Activated CD4-positive, alpha-beta T cell treated with anti-CD3 and anti-CD28 coated beads for 36 hours (primary cell): Measurements from ENCODE around the gene ENG. TPM values are rescaled to one million over a fixed set of nuclear protein-coding genes. Genes with fewer than 3 reads are reported as not detected.

Experiments used
- ATAC-seq: fragments of 200-7000 bp; cut with Tn5 transposase; one replicate; pipeline ENCODE4 v1.10.0; 2021; ENCODE audit warnings: mild to moderate bottlenecking, moderate library complexity
- CTCF ChIA-PET: fragments of 350-600 bp; sonication (Branson Sonifier 250); formaldehyde crosslinking; loops from one replicate; lab custom pipeline; 2021; ENCODE audit warnings: antibody characterized with exemption; lab: Charles Lee
- POLR2A ChIA-PET: fragments of 350-600 bp; sonication (Branson Sonifier 250); formaldehyde crosslinking; loops from one replicate; lab custom pipeline; 2021; ENCODE audit warnings: antibody characterized with exemption, inconsistent platforms; lab: Charles Lee
- DNase-seq: peaks from one replicate; pipeline ENCODE4 v3.0.0-alpha.2; 2020
- H3K27ac Mint-ChIP-seq: one replicate; pipeline ENCODE4 v1.8.0; 2021; ENCODE audit warnings: mixed read lengths
- H3K27me3 Mint-ChIP-seq: one replicate; pipeline ENCODE4 v1.8.0; 2021; ENCODE audit warnings: mixed read lengths
- H3K36me3 Mint-ChIP-seq: one replicate; pipeline ENCODE4 v1.8.0; 2021; ENCODE audit warnings: low read depth, mixed read lengths
- H3K4me1 Mint-ChIP-seq: one replicate; pipeline ENCODE4 v1.8.0; 2021; ENCODE audit warnings: mixed read lengths
- H3K4me3 Mint-ChIP-seq: one replicate; pipeline ENCODE4 v1.8.0; 2021; ENCODE audit warnings: mild to moderate bottlenecking, moderate library complexity, mixed read lengths
- H3K9me3 Mint-ChIP-seq: one replicate; pipeline ENCODE4 v1.8.0; 2021; ENCODE audit warnings: low read depth, mixed read lengths
- intact Hi-C, 2 experiments: fragments of 100-400 bp; cut with DNase I in 1 of 2; cut with micrococcal nuclease in 1 of 2; formaldehyde crosslinking; loops; one replicate each; pipeline versions ENCODE4 v1.14.2 to v1.15.1; 2022 to 2024; cut with DNase I, micrococcal nuclease
- total RNA-seq, 2 experiments: library from RNA; stranded (reverse); gene quantifications; one replicate each; pipeline ENCODE4 v1.2.3, GENCODE V29; 2021

Gene ENG
- total RNA-seq, 2 experiments from 2014 or later: 13.9 to 15.2 TPM

DNA sequence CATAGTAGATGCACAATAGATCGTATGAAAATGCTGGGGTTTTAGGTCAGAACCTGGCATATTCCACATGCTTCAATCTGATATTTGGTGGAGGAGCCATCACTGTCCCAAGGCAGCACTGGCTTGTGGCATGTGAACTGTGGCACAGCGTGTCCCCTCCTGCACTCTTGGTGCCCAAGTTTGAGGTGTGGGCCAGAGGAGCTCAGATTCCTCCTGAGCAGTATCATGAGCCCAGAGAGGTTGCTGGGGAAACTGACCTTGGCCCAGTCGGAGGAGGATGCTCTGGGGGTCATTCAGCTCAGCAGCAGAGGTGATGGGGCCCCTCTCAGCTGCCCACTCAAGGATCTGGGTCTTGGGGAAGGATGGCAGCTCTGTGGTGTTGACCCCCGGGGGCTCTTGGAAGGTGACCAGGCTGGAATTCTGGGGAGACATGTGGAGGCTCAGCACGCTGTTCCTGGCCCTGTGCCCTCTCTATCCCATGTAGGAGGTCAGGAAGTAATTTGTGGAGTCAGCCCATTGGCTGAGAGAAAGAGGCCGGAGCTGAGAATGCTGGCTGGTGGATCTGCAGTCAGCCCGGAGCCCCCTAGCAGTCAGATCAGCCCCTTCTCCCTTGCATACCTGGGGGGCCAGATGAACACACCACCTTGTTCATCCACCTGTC, 28.1 kb downstream of the ENG start:
- Mint-ChIP-seq H3K4me3 (no peak overlapping the region), H3K36me3 (peaks cover 3% of the 10 kb centered on the region), H3K27ac (no peak overlapping the region), H3K27me3 (no peaks in the 10 kb centered on the region), H3K4me1 (no peaks in the 10 kb centered on the region), H3K9me3 (no peaks in the 10 kb centered on the region)
- intact Hi-C loops: no loop called here
- CTCF ChIA-PET: interaction anchor here (1.0 kb wide), 1 partner anchor 58 kb away, joined by 4 read pairs; no protein-coding TSS in a partner anchor
- DNase-seq: no peak
- no peak for ATAC-seq
- POLR2A ChIA-PET: interaction anchor here (0.7 kb wide), 1 partner anchor 14 kb away, joined by 4 read pairs; no protein-coding TSS in a partner anchor

DNA sequence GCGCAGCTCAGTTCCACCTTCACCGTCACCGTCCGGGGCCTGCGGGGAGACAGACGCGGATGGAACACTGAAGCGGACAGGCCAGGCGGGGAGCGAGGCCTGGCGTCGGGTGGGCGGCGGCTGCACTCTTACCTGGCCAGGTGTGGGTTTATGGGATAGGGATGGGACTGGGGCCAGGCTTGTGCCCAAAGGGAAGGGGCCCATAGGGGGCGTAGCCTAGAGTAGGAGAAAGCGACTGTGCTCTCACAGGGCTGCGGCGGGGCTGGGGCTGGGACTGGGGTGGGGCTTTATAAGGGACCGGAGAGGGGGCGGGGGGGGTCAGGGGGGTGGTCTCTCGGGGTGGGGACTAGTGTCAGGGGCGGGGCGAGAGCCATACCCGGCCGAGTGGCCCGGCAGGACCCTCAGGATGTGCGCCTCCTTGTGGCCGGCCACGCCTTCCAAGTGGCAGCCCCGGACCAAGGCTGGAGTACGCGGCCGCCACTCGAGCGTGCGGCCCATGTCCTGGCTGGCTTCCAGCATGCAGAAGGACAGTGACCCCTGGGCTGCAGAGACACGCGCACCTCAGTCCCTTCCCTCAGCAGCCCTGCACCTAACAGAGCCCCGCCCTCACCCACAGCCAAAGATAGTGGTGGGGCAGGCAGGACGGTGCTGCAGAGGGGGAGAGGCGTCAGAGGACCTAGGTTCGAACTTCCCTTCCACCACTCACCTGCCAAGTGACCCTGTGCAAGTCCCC, 29.0 kb downstream of the ENG start:
- no peak for ATAC-seq
- Mint-ChIP-seq H3K27me3 (no peaks in the 10 kb centered on the region), H3K36me3 (peaks cover 5% of the 10 kb centered on the region), H3K9me3 (no peaks in the 10 kb centered on the region), H3K27ac (no peak overlapping the region), H3K4me1 (no peaks in the 10 kb centered on the region), H3K4me3 (no peak overlapping the region)
- POLR2A ChIA-PET: interaction anchor here (0.5 to 1.1 kb wide), 2 partner anchors 13 to 192 kb away, joined by 4 to 5 read pairs; no protein-coding TSS in a partner anchor
- intact Hi-C loops: no loop called here
- CTCF ChIA-PET: interaction anchor here (1.5 kb wide), 1 partner anchor 96 kb away, joined by 4 read pairs; no protein-coding TSS in a partner anchor
- DNase-seq: no peak

DNA sequence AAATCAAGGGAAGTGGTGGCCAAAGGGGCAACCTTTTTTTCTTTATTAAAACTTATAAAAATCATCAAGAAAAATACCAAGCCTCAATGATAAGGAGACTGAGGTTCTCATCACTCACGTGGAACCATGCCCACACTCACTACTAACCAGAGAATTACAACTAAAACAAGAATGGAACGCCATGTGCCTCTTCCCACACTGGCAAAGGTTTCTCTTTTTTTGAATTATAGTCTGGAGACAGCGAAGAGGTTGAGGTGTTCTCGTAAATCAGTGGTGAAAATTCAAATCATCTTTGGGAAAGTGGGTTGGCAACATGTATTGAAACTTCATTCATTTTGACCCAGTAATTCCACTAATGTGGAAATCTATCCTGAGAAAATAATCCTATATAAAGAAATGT, 32.4 kb downstream of the ENG start:
- ATAC-seq: no peak
- Mint-ChIP-seq H3K27ac (no peak overlapping the region), H3K36me3 (peaks cover 18% of the 10 kb centered on the region), H3K4me1 (no peaks in the 10 kb centered on the region), H3K9me3 (no peaks in the 10 kb centered on the region), H3K27me3 (no peaks in the 10 kb centered on the region), H3K4me3 (no peak overlapping the region)
- no peak for DNase-seq
- CTCF ChIA-PET: no interaction called here
- intact Hi-C loops: no loop called here
- POLR2A ChIA-PET: no interaction called here

DNA sequence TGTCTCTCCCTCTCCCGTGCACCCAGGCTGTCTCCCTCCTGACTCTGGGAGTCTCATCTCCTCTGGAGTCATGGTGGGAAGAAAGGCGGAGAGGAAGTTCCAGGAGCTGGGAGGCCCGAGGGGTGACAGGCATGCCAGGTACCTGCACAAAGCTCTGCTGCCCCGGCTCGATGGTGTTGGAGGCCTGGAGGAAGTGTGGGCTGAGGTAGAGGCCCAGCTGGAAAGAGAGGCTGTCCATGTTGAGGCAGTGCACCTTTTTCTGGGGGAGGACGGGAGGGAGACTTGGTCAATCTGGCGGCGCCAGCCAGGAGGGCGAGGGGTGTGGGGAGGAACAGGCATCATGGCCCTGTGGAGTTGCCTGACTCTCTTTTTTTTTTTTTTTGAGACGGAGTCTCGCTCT, 35.9 kb downstream of the ENG start:
- DNase-seq: no peak
- intact Hi-C loops: no loop called here
- ChIA-PET CTCF (interaction anchor here (0.7 to 1.1 kb wide), 3 partner anchors 10 to 52 kb away, joined by 3 to 4 read pairs (median 3); no protein-coding TSS in a partner anchor), POLR2A (no interaction called here)
- ATAC-seq: no peak
- peaks cover 17% of the 10 kb centered on the region for H3K36me3 Mint-ChIP-seq
- no peaks in the 10 kb centered on the region for H3K9me3 Mint-ChIP-seq
- no peak overlapping the region for H3K4me3 Mint-ChIP-seq
- H3K4me1 Mint-ChIP-seq: no peaks in the 10 kb centered on the region
- H3K27ac Mint-ChIP-seq: no peak overlapping the region
- H3K27me3 Mint-ChIP-seq: no peaks in the 10 kb centered on the region

DNA sequence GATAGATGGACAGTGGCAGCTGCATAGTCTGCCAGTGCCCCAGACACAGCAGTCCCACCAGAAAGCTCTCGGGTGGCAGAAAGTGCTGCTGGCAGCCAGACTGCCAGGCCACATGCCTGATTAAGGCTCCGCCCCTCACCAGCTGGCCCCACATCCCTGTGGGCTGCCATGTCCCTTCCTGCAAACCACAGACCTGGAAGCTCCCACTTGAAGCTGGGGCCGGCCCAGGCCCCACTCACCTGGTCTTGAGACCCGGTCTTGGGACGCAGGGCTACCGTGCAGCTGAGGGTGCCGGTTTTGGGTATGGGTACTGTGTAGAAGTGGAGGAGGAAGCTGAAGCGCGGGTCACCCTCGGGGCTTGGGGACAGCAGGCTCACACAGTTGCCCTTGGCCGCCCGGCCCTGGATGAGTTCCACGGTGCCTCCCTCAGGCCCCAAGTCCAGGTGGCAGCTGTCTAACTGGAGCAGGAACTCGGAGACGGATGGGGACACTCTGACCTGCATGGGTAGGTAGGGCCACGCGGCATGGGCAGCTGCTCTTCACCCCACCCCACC, 36.5 kb downstream of the ENG start:
- no peak for ATAC-seq
- Mint-ChIP-seq H3K27ac (no peak overlapping the region), H3K4me1 (no peaks in the 10 kb centered on the region), H3K4me3 (no peak overlapping the region), H3K9me3 (no peaks in the 10 kb centered on the region), H3K27me3 (no peaks in the 10 kb centered on the region), H3K36me3 (peaks cover 21% of the 10 kb centered on the region)
- DNase-seq: no peak
- CTCF ChIA-PET: interaction anchor here (0.7 to 1.1 kb wide), 2 partner anchors 9 to 53 kb away, joined by 3 to 4 read pairs; no protein-coding TSS in a partner anchor
- POLR2A ChIA-PET: no interaction called here
- intact Hi-C loops: no loop called here

DNA sequence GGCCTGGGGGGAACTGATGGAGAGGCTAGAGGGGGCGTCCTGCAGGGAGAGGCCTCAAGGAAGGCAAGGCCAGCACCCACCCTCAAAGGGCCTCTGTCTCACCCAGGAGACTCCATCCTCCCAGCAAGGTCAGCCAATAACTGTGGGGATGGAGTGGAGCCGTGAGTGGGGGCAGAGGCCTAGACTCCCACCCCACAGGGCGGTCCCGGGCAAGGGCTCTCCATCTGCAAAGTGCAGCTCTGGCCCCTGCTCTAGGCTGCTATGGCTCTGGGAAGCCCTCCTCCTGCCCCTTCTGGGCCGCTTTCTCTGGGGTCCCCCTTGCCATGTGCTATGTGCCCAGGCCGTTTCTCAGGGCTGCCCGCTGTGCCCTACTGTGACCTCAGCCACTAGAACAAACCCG, 37.7 kb downstream of the ENG start:
- Mint-ChIP-seq H3K4me1 (no peaks in the 10 kb centered on the region), H3K27ac (no peak overlapping the region), H3K36me3 (peaks cover 28% of the 10 kb centered on the region), H3K27me3 (no peaks in the 10 kb centered on the region), H3K9me3 (no peaks in the 10 kb centered on the region), H3K4me3 (no peak overlapping the region)
- ATAC-seq (no peak), DNase-seq (no peak)
- ChIA-PET CTCF (interaction anchor here (0.6 kb wide), 1 partner anchor 11 kb away, joined by 3 read pairs; no protein-coding TSS in a partner anchor), POLR2A (no interaction called here)
- intact Hi-C loops: no loop called here

DNA sequence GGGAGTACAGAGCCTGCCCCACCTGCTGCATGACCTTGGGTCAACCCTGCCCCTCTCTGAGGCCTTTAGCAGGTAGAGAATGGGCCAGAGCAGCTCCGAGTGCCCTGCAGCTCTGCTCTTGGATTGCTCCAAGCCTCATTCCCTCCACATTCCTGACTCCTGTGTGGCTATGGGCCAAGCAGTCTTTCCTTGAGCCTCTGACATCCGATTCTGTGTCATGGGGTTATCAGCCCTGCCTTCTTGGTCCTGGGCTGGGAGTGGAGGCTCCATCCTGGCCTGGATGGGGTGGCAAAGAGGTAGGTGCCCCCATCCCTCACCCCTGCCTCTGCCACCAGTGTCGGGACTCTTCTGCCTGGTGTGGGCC, 38.1 kb downstream of the ENG start:
- intact Hi-C loops: no loop called here
- H3K27me3 Mint-ChIP-seq: no peaks in the 10 kb centered on the region
- ATAC-seq (no peak), DNase-seq (no peak)
- H3K4me3 Mint-ChIP-seq: no peak overlapping the region
- no peak overlapping the region for H3K27ac Mint-ChIP-seq
- ChIA-PET POLR2A (no interaction called here), CTCF (no interaction called here)
- no peaks in the 10 kb centered on the region for H3K9me3 Mint-ChIP-seq
- no peaks in the 10 kb centered on the region for H3K4me1 Mint-ChIP-seq
- peaks cover 30% of the 10 kb centered on the region for H3K36me3 Mint-ChIP-seq

DNA sequence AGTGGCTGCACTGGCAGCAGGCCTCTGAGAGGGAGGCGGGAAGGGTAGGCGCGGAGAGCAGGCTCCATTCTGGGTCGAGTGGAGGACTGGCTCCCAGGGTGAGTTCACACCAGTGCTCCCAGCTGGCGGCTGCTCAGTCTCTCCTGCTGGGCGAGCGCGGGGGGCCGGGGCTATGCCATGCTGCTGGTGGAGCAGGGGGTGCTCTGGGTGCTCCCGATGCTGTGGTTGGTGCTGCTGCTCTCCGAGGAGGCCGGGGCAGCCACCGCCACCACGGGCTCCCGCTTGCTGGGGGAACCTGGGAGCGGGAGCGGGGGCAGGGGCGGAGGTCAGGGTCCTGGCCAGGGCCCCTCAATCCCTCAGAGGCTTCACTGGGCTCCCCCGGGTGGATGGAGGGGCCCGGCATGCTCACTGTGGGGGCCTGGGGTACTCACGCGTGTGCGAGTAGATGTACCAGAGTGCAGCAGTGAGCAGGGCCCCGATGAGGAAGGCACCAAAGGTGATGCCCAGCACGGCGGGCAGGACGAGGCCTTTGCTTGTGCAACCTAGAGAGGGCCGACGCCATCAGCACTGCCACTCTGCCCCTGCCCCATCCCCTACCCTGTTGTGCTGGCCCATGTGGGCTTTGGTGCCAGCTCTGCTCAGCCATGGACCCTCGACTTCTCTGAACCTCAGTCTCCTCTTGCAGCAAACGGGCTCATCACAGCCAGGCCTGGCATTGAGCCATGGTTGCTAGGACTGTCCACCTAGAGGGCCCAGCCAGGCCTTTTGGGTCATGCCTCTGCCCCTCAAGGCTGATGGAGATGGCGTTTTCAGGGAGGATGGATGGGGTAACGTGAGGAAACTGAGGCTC, 38.7 kb downstream of the ENG start:
- ATAC-seq (no peak), DNase-seq (no peak)
- Mint-ChIP-seq H3K27me3 (no peaks in the 10 kb centered on the region), H3K9me3 (no peaks in the 10 kb centered on the region), H3K4me3 (no peak overlapping the region), H3K4me1 (no peaks in the 10 kb centered on the region), H3K36me3 (peaks cover 29% of the 10 kb centered on the region), H3K27ac (no peak overlapping the region)
- intact Hi-C loops: no loop called here
- ChIA-PET POLR2A (no interaction called here), CTCF (interaction anchor here (0.6 kb wide), 1 partner anchor 167 kb away, joined by 3 read pairs; no protein-coding TSS in a partner anchor)

DNA sequence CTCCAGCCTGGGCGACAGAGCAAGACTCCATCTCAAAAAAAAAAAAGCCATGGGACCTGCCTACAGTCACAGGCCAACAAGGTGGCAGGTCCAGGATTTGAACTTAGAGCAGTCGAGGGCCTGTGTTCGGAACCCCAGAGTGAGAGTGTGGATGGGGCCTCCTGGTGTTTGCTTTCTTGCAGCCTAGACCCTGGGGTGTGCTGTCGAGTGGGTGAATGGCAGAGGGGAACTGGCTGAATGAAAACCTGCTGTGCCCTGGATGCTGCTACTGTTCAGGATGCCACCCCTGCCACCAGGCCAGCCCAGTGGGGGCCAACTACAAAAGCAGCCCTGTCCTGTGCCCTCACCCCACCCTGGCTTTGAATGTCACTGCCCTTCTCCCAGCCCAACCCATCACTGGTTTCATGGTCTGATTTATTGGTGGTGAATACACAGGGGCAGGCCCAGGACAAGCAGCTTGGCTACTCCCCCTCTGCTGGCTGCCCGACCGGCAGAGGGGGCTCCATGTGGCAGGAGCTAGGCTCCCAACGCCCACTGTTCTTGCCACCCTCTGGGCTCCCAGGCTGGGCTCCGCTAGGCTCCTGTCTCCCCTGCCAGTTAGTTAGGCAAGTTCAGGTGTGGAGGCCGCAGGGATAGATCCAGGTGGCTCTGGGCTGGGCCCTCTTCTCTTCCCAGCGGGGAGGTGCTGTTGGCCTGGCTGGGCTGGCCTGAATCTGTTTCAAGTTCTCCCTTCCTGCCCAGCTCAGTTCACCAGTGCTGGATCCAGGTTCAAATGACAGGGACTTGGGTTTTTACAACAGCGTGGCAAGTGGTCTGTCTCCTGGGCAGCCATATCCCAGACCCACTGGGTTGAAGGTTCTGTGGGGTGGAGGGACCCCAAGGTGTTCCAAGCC, 39.6 kb downstream of the ENG start:
- Mint-ChIP-seq H3K4me3 (no peak overlapping the region), H3K9me3 (no peaks in the 10 kb centered on the region), H3K4me1 (no peaks in the 10 kb centered on the region), H3K27me3 (no peaks in the 10 kb centered on the region), H3K36me3 (peaks cover 32% of the 10 kb centered on the region), H3K27ac (no peak overlapping the region)
- POLR2A ChIA-PET: interaction anchor here (0.6 to 0.7 kb wide), 2 partner anchors 242 to 252 kb away, joined by 3 to 8 read pairs; partner anchors contain the start of gene NAIF1
- intact Hi-C loops: no loop called here
- ATAC-seq (no peak), DNase-seq (no peak)
- CTCF ChIA-PET: interaction anchor here (0.6 kb wide), 2 partner anchors 166 to 557 kb away, joined by 3 read pairs; no protein-coding TSS in a partner anchor

DNA sequence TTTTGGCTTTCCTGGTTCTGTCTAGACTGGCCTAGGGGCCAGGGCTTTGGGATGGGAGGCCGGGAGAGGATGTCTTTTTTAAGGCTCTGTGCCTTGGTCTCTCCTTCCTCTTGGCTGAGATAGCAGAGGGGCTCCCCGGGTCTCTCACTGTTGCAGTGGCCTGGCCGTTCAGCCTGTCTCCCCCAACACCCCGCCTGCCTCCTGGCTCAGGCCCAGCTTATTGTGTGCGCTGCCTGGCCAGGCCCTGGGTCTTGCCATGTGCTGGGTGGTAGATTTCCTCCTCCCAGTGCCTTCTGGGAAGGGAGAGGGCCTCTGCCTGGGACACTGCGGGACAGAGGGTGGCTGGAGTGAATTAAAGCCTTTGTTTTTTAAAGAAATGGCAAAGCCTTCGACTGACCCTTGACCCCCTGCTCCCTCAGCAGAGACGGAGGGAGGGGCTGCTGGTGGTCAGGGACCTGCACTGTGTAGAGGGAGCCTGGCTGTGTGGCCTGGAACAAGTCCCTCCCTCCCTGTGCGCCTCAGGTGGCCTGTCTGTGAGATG, 40.7 kb downstream of the ENG start:
- ChIA-PET CTCF (no interaction called here), POLR2A (interaction anchor here (0.7 kb wide), 1 partner anchor 253 kb away, joined by 3 read pairs; the partner anchor contains the start of gene NAIF1)
- intact Hi-C loops: no loop called here
- DNase-seq (no peak), ATAC-seq (no peak)
- peaks cover 38% of the 10 kb centered on the region for H3K36me3 Mint-ChIP-seq
- H3K4me3 Mint-ChIP-seq: no peak overlapping the region
- H3K27ac Mint-ChIP-seq: no peak overlapping the region
- H3K27me3 Mint-ChIP-seq: no peaks in the 10 kb centered on the region
- no peaks in the 10 kb centered on the region for H3K4me1 Mint-ChIP-seq
- no peaks in the 10 kb centered on the region for H3K9me3 Mint-ChIP-seq
